HG03025 (cell line): ENCODE results near the gene RBM19.

Experiments used
- ATAC-seq: cut with Tn5 transposase; IDR thresholded peaks from one replicate; pipeline ENCODE4 v1.9.1; 2021; ENCODE audit warnings: mild to moderate bottlenecking, moderate library complexity; ENCODE audit not compliant: unreplicated experiment, low FRiP score

The RBM19 gene

GRCh38 chr12:113990250-113991223 is 24.4 kb upstream of the RBM19 start:
- no peak for ATAC-seq

GRCh38 chr12:113988976-113989375 is 22.9 kb upstream of the RBM19 start:
- no peak for ATAC-seq

GRCh38 chr12:113988064-113988451 is 21.9 kb upstream of the RBM19 start:
- ATAC-seq, result no peak

GRCh38 chr12:113987261-113988063 is 21.3 kb upstream of the RBM19 start:
- ATAC-seq, result no peak

- ATAC-seq, result no peak
Observed at GRCh38 chr12:113984464-113984863, 18.3 kb upstream of the RBM19 start.

- no peak for ATAC-seq
Observed at GRCh38 chr12:113983777-113984448, 17.8 kb upstream of the RBM19 start.

- no peak for ATAC-seq
Observed at GRCh38 chr12:113983265-113983664, 17.1 kb upstream of the RBM19 start.

- ATAC-seq, result no peak
Observed at GRCh38 chr12:113981876-113982275, 15.8 kb upstream of the RBM19 start.

- no peak for ATAC-seq
Observed at GRCh38 chr12:113980537-113981337, 14.6 kb upstream of the RBM19 start.

- no peak for ATAC-seq
Observed at GRCh38 chr12:113980054-113980453, 13.9 kb upstream of the RBM19 start.

- ATAC-seq, result no peak
Observed at GRCh38 chr12:113978080-113978479, 12.0 kb upstream of the RBM19 start.

GRCh38 chr12:113974006-113974405 is 7.9 kb upstream of the RBM19 start:
- ATAC-seq, result no peak

GRCh38 chr12:113973109-113973904 is 7.2 kb upstream of the RBM19 start:
- no peak for ATAC-seq

GRCh38 chr12:113971392-113971791 is 5.3 kb upstream of the RBM19 start:
- ATAC-seq, result no peak

- no peak for ATAC-seq
Observed at GRCh38 chr12:113970211-113970610, 4.1 kb upstream of the RBM19 start.

- no peak for ATAC-seq
Observed at GRCh38 chr12:113967368-113967767, 1.2 kb upstream of the RBM19 start.

GRCh38 chr12:113962733-113963132 is 3.4 kb downstream of the RBM19 start:
- ATAC-seq, result no peak

- ATAC-seq, result no peak
Observed at GRCh38 chr12:113961921-113962710, 4.0 kb downstream of the RBM19 start.

- no peak for ATAC-seq
Observed at GRCh38 chr12:113960030-113960429, 6.1 kb downstream of the RBM19 start.
